ENCODE data around the gene MYL12B.

GRCh38 chr18:3260995-3261372, 949 bp upstream of the MYL12B start:
- TF ChIP-seq, protein P1, sequence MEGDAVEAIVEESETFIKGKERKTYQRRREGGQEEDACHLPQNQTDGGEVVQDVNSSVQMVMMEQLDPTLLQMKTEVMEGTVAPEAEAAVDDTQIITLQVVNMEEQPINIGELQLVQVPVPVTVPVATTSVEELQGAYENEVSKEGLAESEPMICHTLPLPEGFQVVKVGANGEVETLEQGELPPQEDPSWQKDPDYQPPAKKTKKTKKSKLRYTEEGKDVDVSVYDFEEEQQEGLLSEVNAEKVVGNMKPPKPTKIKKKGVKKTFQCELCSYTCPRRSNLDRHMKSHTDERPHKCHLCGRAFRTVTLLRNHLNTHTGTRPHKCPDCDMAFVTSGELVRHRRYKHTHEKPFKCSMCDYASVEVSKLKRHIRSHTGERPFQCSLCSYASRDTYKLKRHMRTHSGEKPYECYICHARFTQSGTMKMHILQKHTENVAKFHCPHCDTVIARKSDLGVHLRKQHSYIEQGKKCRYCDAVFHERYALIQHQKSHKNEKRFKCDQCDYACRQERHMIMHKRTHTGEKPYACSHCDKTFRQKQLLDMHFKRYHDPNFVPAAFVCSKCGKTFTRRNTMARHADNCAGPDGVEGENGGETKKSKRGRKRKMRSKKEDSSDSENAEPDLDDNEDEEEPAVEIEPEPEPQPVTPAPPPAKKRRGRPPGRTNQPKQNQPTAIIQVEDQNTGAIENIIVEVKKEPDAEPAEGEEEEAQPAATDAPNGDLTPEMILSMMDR (IDR thresholded peaks at IDR 0.05) = no peak
- TF ChIP-seq POLR2A (IDR thresholded peaks at IDR 0.05) = no peak

Data from adrenal gland (tissue), 5 donors.